Astrocyte (in vitro differentiated cells and primary cell): Measurements from ENCODE around the gene PLA2G3.

Experiments
- CTCF ChIP-seq: IDR thresholded peaks from 2 replicates; pipeline ENCODE4 v1.5.1; 2011; ENCODE audit warnings: low read depth, mild to moderate bottlenecking, inconsistent platforms, low read length, moderate library complexity; ENCODE audit not compliant: insufficient read depth
- EZH2 ChIP-seq: IDR thresholded peaks from 2 replicates; pipeline ENCODE4 v1.6.1; 2012; ENCODE audit warnings: mild to moderate bottlenecking, low read length, inconsistent platforms; ENCODE audit not compliant: insufficient read depth

DNA sequence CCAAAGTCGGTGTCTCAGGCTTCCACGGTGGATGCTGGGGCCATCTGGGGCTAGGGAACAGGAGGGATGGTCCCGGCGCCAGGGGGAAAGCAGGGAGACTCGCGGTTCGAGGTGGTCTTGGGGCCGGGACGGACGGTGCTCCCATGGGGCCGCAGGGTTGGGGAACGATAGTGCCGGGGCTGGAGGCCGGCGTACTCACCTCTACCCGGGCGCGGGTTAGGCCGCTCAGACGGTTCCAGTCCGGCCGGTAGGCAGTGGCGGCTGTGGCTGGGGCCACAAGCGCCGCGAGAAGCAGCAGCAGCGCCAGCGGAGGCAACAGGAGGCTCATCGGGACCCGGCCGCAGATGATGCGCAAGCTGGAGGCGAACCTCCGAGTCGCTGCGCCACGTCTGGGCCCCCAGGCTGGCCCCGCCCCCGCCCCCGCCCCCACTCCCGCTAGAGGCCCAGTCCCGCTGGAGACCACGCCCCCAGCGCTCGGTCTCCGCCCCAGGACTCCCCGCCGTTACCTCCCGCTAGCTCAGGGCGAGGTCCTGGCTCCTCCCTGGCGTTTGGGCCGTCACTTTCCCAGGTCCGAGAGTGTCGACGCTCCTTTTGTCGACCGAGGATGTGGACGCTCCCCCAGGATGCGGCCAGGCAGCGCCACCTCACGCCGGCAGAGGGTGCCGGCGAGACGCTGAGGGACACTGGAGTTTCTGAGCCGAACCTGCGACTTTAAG is 33.0 kb downstream of the PLA2G3 start, which contains the start of gene SELENOM:
- TF ChIP-seq EZH2 (no peak), CTCF (peak; percentile 87)
